Erythroblast (primary cell): ENCODE measurements around the gene ZNF862.

Experiments
- GATA1 ChIP-seq: IDR thresholded peaks from 2 replicates; pipeline ENCODE4 v1.6.1; 2011; ENCODE audit warnings: low read depth, mild to moderate bottlenecking, control low read depth, low read length, moderate library complexity
- POLR2A ChIP-seq: IDR thresholded peaks from 2 replicates; pipeline ENCODE4 v1.6.1; 2011; ENCODE audit warnings: mild to moderate bottlenecking, low read length

- TF ChIP-seq POLR2A, result no peak
- no peak for TF ChIP-seq GATA1
These were observed 26.6 kb downstream of the ZNF862 start for GRCh38 chr7:149864751-149865150.
